Thyroid gland (tissue), 4 donors: ENCODE results near the gene TMEM154.

ENCODE experiments used
- CTCF ChIP-seq, 6 experiments: fragments of 200-600 bp in 3 of 6; fragments of 450-650 bp in 3 of 6; sonication (generic) in 3 of 6; IDR thresholded peaks; one replicate each; pipeline ENCODE4 v1.5.1; 2016 to 2019; ENCODE audit warnings: antibody characterized with exemption in 6 of 6, mild to moderate bottlenecking in 2 of 6, inconsistent platforms in 1 of 6, moderate library complexity in 1 of 6
- POLR2A ChIP-seq, 2 donors: fragments of 450-650 bp; IDR thresholded peaks; one replicate each; pipeline ENCODE4 v1.6.1; 2017; ENCODE audit warnings: antibody characterized with exemption in 2 of 2, mild to moderate bottlenecking in 2 of 2, moderate library complexity in 1 of 2

DNA sequence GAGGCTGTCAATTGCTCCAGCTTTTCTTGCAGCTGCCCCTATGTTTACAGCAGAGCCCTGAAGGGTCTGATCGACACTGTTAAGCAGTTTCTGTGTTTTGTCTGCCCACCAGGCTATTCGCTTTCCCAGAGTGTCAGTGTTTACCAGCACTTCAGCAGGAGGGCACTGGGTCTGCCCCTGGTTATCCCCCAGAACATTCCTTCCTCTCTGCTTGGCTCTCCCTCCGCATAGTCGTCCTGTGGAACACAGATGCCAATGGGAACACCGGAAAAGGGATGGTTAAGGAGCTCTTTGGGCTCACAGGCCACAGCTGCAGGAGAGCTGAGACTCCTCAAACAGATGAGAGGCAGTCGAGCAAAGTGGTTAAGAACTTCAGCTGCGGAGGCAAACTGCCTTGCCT lies 72.6 kb downstream of the TMEM154 start:
- no peak for TF ChIP-seq POLR2A (IDR thresholded peaks at IDR 0.05)
- TF ChIP-seq CTCF (IDR thresholded peaks at IDR 0.05), result no peak
